ENCODE data around the gene MMP15.

DNA sequence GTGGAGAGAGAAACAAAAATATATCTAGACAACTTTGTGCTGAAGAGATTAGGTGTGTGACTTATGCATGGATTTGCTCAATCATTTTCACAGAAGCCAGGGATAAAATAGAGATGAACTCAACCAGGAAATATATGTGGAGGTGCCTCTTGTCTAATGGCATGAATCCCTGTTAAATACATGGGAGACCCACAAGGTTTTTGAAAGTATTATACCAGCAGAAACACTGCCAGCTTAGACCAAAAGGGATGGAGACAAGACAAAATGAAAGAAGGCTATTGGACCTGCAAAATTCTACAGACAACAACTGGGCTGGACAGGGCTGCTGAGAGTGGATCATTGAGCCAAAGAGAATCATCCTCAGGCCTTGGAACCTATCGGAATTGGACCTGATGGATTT lies 51.0 kb downstream of the MMP15 start:
- TF ChIP-seq POLR2A (IDR thresholded peaks at IDR 0.05; ENCODE audit: low read length) (no peak), GATA1 (IDR thresholded peaks at IDR 0.05; ENCODE audit: low read depth, low read length) (no peak)
